GM19035 (cell line): Measurements from ENCODE around the gene FREM2.

Experiments used
- ATAC-seq: cut with Tn5 transposase; IDR thresholded peaks from one replicate; pipeline ENCODE4 v1.9.1; 2021; ENCODE audit not compliant: unreplicated experiment

FREM2 gene

GRCh38 chr13:38687246-38688229, 661 bp downstream of the FREM2 start:
- ATAC-seq: no peak

- ATAC-seq: no peak
Measured at GRCh38 chr13:38688674-38689073, 1.8 kb downstream of the FREM2 start.

- no peak for ATAC-seq
Measured at GRCh38 chr13:38690231-38690630, 3.4 kb downstream of the FREM2 start.

DNA sequence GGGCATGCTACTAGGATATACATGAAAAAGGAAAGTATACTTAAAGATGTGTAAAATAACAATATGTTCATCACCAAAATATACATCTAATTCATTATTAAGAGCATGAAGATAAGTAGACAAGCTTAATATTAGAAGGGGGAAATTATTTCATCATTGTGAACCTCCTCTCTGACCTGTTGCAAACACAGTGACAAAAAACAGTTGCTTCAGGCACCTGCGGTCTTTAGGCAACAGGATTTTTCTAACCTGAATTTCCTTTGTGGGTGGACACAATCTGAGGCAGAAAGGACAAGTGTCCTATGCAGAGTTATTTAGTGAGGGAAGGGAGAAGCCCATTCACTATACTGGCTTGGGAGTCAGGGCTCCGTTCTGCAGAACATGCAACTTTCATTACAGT, 6.3 kb downstream of the FREM2 start:
- no peak for ATAC-seq

GRCh38 chr13:38693641-38694040, 6.8 kb downstream of the FREM2 start:
- ATAC-seq: no peak

DNA sequence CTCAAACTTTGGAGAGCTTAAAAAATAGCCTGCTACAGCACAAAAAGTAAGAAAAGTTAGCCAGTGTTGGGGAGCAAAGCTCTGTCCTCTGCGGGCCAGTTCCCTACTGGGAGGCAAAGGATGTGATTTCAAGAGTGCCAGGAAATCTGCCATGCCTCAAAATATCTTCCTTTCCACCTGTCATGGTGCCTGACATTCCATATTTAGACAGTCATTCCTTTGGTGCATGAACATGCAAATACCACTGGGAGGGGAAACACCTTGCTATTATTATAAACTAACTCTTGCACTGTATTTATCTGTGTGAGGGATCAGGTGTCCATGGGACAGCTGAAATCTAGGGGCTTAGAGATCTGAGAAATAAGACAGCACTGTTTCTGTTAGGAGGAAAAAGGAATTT, 10.3 kb downstream of the FREM2 start:
- ATAC-seq: no peak

- no peak for ATAC-seq
Measured at GRCh38 chr13:38697628-38698333, 10.9 kb downstream of the FREM2 start.

- ATAC-seq: no peak
Measured at GRCh38 chr13:38700051-38700450, 13.2 kb downstream of the FREM2 start.

GRCh38 chr13:38702669-38703068, 15.8 kb downstream of the FREM2 start:
- ATAC-seq: no peak

DNA sequence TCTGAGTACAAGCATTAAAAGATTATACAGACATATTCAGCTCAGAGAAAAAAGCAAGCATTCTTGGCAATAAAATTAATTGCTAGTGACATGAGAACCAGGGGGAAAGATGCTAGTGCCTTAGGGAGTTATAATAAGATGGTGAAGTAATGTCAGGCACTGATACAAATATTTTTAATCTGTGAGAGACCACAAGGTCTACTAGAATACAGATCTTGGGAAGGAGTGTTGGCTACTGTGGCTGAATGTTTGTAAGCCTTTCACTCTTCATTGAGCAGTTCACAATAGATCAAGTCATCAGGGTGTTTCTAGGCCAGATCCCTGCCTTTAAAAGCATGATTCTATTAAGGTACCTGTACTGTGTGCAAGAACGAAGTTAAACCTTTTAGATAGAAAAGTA, 16.4 kb downstream of the FREM2 start:
- no peak for ATAC-seq

DNA sequence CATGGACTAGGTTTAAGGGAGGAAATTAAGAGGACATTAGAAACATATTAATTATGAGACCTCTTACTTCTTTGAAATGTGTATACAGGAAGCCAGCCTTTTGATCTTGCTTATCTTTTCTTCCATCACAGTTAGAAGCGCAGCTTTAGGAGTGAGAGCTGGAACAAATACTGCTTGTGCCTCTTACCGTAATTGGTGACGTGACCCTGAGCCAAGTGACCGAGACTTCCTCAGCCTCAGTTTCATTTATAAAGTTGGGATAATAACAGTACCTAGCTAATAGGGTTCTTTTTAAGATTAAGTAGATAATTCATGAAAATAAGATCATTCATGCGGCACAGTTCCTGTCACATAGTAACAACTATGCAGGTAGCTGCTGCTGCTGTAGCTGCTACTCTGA, 18.5 kb downstream of the FREM2 start:
- no peak for ATAC-seq

DNA sequence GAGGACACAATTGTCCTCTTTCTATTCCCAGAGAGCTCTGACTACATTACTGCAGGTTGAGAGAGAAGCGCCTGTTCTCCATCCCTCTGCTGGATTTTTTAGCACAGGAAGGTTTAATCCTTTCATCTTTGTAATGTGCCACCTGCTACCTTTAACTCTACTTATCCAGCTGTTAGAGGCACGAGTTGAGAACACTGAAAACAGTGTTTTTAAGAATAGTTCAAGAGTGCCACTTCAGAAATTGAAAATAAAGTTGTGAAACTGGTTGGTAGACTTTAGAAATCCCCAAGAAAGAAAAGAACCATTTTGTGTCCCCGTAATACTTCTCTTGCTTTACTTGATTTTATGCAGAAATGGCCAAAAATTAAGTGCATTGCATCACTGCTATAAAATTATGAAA, 20.6 kb downstream of the FREM2 start:
- no peak for ATAC-seq

DNA sequence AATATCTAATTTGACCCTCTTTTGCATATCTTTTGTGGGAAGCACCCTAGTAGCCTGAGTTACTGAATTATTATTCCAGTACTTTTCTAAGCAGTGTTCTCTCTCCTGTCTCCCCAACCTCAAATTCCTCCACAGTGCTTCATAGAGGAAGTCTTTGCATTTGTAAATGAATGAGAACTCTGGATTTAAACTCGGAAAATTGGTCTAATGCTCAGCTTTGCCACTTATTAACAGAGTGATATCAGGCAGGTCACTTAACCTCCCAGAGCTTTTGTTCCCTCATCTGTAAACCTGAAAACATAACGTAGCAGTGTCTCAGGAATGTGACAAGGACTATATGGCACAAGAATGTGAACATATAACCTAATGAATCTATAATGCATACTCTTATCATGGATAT, 26.2 kb downstream of the FREM2 start:
- no peak for ATAC-seq

- ATAC-seq: no peak
Measured at GRCh38 chr13:38718374-38718773, 31.5 kb downstream of the FREM2 start.

DNA sequence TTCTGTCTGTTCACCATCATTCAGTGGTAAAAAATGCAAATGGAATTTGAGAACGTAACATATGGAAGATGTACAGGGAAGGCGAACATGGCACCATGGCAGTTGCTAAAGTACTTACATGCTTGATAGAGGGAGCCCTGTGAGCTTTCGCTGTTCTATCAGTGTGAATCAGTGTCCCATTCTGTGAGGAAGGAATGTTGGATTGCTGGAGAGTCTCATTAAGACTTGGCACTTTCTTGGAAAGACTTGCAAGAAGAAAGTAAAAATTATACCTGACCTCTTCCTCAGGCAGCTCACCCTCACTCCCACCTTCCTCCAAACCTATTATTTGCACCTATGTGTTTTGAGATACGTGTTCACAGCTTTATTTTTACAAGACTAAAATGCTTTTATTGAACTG, 43.5 kb downstream of the FREM2 start:
- ATAC-seq: no peak

GRCh38 chr13:38733146-38733545, 46.3 kb downstream of the FREM2 start:
- ATAC-seq: no peak

- ATAC-seq: no peak
Measured at GRCh38 chr13:38735665-38736440, 49.0 kb downstream of the FREM2 start.

DNA sequence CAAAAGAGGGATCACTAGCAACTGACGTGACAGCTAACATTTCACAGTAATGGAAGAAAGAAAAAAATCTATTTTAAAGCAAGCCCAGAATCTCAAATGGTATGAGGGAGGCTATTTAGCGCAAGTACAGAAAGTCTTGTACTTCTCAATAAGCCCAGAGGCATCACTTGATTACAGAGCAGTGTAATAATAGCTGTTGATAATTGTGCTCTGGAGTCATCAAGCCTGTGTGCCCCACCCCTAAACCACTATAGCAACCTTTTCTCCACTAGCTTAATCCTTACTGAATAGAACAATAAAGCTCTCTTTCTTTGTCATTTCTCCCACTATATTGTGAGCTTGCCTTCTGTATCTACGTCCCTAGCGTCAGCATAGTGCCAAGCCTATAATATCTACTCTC, 56.6 kb downstream of the FREM2 start:
- no peak for ATAC-seq

DNA sequence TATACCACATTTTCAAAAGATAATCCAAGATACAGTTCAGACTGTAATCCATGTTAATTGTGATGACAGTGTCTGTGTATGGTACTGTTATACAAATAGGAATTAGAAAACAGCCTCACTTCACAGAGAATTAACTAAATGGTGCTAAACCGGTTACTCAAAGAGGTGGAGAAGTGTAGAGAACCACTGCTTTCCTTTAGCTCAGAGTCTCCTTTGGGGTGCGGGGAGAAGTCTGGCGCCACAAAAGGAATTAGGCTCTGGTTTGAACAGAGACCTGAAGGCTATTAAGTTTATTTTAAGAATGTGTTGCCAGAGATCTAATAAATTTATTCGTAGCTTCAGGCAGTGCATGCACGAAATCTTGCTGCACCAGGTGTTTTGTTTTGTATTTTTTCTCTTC, 65.8 kb downstream of the FREM2 start:
- no peak for ATAC-seq

DNA sequence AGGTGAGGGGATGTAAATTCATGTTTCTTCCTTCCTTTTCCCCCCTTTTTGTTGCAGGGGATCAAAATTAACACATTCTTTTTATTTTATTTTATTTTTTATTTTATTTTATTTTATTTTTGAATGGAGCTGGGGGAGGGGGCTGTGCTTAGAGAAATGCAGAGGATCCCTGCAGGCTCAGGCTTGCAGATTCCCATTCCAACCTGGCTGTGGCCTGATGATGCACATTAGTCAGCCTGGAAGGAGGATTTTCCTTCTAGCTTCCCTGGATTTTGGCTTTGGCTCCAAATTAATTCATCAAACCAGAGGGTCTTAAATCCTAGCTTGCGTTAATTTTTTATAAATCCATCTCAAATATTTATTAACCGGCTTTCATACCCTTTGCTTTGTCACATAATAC, 67.0 kb downstream of the FREM2 start:
- ATAC-seq: no peak

GRCh38 chr13:38755793-38756192, 68.9 kb downstream of the FREM2 start:
- ATAC-seq: no peak
